Stimulated activated CD8-positive, alpha-beta memory T cell treated with anti-CD3 and anti-CD28 coated beads, Interleukin-4, amount 100 ng/mL, for 1 hour (primary cell): ENCODE results near the gene ATRAID.

Experiments
- DNase-seq, 2 donors: peaks; one replicate each; pipeline ENCODE4 v3.0.0-alpha.2; 2020; ENCODE audit warnings: low read depth in 2 of 2, low spot score in 1 of 2

ATRAID gene

DNA sequence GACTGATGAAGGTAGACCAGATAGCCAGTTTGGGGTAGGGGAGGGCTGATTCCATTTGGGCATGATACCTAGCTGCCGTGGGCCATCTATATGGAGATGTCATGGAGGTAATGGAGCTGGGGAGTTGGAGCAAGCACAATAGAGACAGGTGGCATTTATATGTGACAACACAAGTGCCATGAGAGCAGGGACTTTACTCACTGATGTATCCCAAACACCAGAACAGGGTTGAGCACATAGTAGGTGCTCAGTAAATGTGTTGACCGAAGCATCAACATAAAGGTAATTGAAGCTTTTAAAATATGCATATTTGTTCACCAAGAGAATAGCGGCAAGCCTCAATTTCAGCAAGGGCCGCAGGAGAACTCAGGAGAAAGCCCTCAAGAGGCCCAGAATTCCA, 36.1 kb downstream of the ATRAID start:
- DNase-seq = no peak

- DNase-seq = no peak
These were observed 37.5 kb downstream of the ATRAID start for GRCh38 chr2:27249159-27249890.

DNA sequence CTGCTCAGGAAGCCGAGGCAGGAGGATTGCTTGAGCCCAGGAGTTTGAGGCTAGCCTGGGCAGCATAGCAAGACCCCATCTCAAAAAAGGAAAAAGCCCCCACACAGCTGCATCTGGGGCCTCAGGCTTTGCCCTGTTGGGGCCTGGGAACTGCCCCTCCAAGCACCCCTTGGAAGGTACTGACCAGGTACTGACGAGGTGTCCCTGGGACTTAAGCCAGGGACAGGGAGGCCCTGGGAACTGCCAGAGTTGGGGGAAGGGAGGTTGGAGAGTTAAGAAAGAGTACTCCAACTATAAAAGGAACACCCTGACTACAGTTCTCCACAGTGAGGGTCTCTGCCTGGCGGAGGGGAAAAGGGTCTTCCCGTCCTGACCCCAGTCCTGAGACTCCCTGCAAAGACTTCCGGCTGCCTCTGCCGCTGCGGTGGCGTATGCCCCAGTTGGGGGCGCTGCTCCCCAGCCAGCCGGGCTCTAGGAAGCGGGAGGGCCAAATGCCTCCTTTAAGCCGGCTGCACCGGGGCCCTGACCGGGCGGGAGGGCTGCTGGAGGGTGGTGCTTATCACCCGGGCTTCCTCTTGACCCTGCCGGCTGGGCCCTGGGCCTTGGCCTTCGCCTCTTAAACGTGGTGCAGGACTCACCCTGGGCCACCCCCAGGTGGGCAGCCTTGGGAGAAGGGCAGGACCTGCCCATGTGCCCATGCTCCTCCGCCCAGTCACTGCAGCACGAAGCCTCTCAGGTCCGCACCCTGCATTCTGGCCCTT, 38.2 kb downstream of the ATRAID start:
- DNase-seq = no peak

DNA sequence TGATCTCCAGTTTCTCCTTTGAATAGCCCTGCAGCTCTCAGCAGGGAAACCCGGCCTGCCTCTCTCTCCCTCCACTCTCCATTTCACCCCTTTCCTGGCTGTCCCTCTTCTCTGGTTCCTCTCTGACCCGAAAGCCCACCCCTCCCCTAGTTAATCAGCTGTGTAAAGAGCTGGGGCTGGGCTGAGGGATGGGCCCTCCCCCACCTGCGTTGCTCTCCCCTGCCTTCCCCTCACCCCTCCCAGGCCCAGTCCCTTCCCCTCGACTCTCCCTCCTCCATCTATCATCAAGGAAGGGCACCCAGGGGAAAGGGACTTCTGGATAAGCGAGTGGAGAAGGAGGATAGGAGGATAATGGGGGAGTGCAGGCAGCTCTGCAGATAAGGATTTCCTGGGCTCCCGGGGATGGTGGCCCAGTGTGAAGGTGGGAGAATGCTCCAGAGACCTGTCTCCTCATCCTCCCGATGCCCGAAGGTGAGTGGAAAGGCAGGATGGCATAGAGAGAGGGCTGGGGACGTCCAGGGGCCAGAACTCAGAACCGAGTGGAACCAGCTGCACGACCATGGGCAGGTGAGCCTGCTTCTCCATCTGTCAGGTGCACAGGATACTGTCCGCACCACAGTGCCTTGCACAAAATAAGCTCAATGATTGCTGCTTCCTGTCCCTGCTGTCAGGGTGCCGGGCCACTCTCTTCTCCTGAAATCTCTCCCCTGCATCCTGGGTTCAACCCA, 39.0 kb downstream of the ATRAID start:
- DNase-seq = no peak

DNA sequence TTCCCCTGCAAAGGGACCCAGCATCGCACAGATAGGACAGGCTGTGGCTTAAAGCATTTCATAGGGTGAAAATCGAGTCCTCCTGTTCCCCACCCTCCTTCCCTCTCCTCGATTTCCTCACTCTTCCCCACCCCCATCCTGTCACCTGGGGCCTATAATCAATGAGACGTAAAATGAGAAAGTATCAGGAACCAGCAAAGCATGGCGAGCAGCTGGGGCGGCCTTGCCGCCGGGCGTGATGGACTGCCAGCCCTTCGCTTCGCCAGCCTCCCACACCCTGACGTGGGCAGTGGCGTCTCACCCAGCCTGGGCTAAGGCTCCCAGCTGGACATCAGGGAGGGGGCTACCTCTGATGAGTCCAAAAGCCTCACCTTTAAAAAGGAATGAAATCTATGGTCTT, 39.9 kb downstream of the ATRAID start:
- DNase-seq = no peak

DNA sequence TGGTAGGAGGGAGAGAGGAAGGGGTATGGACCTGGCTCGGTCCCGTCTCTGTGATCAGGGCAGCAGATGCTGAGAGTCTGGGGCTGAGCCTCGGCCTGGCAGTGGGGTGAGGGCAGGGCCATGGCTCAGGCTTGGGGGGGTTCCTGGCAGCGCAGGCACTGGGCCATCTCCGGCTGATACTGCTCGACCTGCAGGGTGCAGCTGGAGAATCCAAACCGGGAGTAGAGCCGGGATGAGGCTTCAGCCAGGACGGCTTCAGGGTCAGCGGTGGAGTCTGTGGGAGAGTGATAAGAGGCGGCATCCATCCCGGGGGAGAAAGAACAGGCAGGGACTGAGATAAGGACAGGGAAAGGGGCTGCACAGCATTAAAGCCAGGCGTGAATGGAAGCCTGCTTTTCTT, 43.3 kb downstream of the ATRAID start:
- DNase-seq = no peak

DNA sequence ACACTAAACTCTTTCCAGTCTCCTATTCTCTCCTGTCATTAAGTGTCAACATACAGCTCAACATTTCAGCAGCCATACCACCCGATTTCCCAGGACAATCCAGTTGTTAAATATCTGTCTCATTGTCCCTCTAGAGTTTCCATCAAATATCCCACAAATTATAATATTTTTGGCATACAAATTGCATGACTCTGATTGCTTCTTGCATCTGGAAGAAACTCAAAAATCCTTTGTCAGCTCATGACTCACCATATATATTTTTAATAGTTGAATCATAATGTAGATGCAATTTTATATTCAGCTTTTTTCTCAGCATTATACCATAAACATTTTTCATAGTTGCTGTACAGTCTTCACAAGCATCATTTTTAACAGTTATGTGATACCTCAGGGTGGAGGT, 43.8 kb downstream of the ATRAID start:
- no peak for DNase-seq

GRCh38 chr2:27256855-27257454, 45.1 kb downstream of the ATRAID start:
- DNase-seq = no peak

DNA sequence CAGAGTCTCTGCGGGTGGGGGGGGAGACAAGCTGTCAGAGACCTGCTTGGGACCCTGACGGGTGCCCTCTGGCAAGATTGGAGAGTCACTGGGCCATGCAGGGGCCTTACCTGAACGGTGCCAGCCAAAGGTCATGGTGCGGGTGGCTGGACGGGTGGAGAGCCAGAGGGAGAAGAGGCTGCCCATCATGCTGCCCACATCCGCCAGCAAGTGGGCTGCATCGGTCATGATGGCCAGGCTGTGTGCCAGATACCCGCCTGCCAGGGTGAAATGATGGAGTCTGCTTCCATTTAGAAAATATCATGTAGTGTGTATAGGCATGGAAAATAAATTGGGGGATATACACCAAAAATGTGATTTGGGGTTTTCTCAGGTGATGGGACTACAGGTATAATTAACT, 46.2 kb downstream of the ATRAID start:
- no peak for DNase-seq

DNA sequence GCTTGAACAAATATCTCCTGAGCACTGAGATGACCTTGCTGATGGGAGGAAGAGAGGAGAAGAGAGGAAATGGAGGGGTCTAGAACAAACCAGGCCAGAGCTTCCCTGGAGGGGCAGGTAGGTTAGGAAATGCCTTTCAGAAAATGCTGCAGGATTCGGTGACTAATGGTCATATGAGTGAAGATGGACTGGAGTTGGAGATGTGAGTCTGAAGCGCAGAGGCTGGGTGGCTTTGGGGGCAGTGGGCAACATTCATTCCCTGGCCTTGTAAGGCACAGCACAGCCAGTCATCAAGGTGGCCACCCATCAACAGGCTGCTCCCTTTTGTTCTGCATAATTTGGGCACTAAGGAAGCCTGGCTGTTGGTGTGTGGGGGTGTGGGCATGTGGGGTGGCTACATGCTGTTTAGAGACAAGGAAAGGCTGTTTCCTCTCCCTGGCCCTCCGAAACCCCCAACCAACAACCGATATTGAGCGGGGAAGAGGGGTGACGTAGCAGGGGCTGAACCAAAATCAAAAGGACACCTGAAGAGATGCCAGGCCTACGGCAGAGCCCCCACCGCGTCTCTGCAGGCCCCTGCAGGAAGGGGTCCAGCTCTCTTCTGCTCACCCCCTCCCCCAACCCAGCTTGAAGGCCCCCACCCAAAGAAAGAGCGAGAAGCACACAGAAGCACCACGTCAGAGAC, 49.5 kb downstream of the ATRAID start:
- no peak for DNase-seq

DNA sequence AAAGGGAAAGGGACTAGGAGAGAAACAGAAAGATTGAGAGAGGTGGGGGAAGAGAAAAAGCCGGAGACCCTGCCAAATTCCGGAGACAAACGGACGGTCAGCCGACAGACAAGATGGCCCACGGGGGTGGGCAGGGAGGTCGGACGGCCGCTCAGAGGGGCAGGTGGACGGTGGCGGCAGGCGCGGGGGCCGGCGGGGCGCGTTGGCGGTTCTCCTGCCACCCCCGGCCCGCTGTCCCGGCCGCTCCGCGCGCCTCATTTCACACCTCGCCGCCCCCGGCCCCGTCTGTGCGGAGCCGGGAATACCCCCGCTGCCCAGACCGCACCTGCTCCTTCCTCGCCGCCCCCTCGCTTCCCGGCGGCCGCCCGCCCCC, 50.1 kb downstream of the ATRAID start:
- no peak for DNase-seq

DNA sequence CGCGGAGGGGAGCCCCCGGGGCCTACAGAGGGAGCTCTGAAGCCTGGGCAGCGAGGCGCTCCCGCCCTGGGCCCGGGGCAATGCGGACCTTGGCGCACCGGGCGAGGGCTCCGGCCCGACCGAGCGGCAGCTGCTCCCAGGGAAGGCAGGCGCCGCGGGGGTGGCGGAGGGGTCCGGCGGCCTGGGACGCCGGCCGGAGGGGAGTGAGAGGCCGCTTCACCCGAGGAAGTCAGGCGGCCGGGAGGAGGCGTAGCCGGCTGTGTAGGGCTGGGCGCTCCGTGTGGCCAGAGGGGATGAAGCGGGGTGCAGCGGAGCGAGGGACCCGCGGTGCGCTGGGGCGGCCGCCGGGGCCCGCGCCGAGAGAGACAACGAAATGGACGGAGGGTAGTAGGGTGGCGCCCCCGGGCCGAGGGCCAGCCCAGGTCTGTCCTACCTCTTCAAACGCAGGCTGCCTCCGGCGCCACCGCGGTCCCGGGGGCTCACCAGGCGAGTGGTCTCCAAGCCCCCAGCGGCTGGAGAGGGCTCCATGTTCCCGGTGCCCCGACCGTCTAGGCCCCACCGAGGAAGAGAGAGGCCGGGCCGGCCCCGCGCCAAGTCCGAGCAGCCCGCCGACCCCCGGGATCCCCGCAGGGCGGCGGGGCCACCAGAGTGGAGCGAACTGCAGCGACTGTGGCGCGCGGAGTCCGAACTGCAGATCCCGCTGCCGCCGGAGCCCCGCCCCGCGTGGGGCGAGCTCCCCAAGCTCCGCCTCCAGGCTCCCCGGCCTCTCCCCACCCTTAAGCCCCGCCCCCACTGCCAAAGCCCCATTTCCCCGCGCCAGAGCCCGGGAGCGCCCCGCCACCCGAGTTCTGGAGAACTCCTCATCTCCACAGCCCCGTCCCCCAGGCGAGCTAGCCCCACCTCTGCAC, 50.8 kb downstream of the ATRAID start, which contains the start of gene SLC30A3:
Gene SLC30A3, minus strand, starts transcription at position 669 of the 908 bp plus-strand sequence. Its CDS starts 141 bp downstream, at position 528.
- DNase-seq = peak in 1 of 2 donors; percentile 31

GRCh38 chr2:27263287-27264252, 51.7 kb downstream of the ATRAID start:
- DNase-seq = no peak

DNA sequence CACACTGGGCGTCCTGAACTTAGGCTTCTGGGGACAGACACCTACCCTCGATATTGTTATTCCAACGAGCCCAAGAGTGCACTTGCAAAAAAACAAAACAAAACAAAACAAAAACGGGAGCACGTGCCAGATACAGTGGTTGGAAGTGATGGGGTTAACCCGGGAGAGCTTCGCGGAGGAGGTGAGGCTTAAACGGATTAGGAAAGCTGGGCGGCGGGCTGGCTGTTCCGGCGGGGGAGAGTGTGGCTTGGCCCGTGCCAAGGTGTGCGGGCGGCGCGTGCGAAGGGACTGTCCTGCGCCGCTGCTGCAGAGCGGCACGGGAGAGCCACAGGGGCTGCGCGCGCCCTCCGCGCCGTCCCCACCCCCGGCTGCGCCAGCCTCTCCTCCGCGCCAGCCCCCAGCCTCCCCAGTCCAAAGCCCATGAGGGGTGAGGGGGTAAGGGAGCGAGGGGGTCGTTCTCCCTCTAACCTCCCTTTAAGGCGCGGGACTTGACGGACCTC, 52.5 kb downstream of the ATRAID start:
- no peak for DNase-seq

DNA sequence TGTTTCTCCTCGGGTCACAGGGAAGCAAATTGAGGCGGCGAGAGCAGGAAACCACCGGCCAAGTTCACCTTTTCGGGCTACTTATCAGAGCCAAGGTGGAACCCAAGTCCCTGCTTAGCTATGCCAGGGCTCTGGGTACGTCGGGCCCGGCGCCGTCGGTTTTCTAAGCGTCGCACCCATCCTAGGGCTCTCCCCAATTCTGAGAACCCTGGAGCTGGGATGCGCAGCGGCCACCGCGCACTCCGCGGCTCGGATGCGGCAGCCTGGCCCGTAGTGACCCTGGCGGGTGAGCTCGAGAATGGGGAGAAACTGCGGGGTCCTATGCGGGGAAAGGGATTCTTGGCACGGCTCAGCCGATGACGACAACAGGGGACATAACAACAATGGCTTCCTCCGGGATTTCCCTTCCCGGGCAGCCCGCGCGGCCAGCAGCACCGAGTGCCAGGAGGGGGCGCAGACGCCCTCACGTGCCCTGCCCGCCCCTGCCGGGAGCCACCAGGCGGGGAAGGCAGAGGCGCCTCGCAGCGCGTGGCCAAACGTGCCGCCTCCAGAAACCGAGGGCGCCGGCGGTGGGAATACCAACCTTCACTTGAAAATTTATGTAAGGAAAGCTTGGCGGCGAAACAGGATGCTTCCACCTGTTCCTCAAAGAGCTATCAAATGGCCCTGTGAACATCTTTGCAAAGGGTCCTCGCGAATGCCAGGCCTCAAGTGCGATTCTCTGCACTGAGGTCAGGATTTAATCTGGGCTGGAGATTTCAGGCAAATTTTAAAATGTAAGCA, 53.1 kb downstream of the ATRAID start:
- DNase-seq = peak in 1 of 2 donors; percentile 30

GRCh38 chr2:27265536-27265870, 53.7 kb downstream of the ATRAID start:
- DNase-seq = no peak
